ENCODE measurements around the gene MAMSTR. TPM values are rescaled to one million over a fixed set of nuclear protein-coding genes. Genes with fewer than 3 reads are reported as not detected.

MAMSTR gene
- total and polyA plus RNA-seq, 2 donors (not counting 1 experiment from before 2014, with no cell fraction given) = 0.60 to 1.6 TPM

DNA sequence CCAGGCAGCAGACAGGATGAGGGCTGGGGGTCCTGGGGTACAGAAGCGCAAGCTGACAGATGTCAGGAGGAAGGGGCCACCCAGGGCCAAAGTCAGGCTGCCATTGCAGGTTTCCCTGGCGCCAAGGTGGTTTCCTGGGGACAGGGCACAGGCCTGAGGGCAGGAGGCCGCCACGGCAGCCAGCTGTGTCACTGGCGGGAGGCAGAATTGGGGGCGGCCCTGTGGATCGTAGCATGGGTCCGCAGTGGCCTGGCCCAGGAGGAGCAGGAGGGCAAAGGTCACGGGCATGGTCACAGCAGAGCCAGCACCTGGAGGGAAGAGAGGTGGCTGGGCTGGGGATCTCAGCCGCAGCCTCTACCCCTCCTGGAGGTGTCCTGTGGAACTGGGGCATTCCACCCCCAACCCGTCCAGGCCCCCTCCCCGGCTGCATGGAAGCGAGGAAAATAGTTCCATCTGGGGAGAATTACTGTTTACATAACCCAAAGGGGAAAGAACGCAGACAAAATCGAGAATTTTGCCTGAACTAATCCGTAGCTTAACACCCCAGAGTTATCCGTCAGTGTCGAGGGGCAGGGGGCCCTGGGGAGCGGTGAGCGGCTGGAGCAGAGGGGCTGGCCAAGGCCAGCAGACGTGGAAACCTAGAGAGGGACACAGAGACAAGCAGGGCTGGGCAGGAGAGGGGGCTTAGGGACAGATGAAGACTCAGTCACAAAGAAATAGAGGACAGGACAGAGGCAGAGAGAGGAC, 48.7 kb downstream of the MAMSTR start:
- Histone ChIP-seq H2AFZ (ENCODE audit: insufficient read depth, low read depth, low read length, poor library complexity, severe bottlenecking) (no peak overlapping the region), H3K4me2 (replicated peaks; ENCODE audit: low read depth, low read length, poor library complexity, severe bottlenecking) (no peak overlapping the region), H3K9ac (ENCODE audit: low read length) (no peak overlapping the region), H3K79me2 (ENCODE audit: control insufficient read depth, insufficient read depth, low read length) (no peaks in the 10 kb centered on the region), H3K27me3 (replicated peaks in 1 of 4; ENCODE audit: control extremely low read depth in 1 of 4, control insufficient read depth in 3 of 4, insufficient read depth in 4 of 4, low read length in 3 of 4) (no peaks in the 10 kb centered on the region), H3K4me3 (ENCODE audit: control extremely low read depth in 1 of 5, extremely low read depth in 1 of 5, insufficient read depth in 1 of 5, low read depth in 2 of 5, low read length in 4 of 5) (no peak overlapping the region), H3K9me3 (ENCODE audit: control extremely low read depth in 1 of 3, control insufficient read depth in 2 of 3, insufficient read depth in 1 of 3, low read length in 2 of 3) (peaks cover 0 to 6% (median 0%) of the 10 kb centered on the region in 3 donors), H3K36me3 (replicated peaks in 1 of 2; ENCODE audit: control extremely low read depth in 1 of 2, control insufficient read depth in 1 of 2, extremely low read depth in 1 of 2, insufficient read depth in 2 of 2, low read length in 1 of 2) (no peaks in the 10 kb centered on the region), H4K20me1 (ENCODE audit: control insufficient read depth, insufficient read depth, low read length, poor library complexity, severe bottlenecking) (no peaks in the 10 kb centered on the region), H3K4me1 (ENCODE audit: control insufficient read depth in 2 of 2, insufficient read depth in 2 of 2, low read length in 2 of 2) (peaks cover 4 to 10% of the 10 kb centered on the region in 2 donors), H3K27ac (ENCODE audit: low read length in 2 of 2) (no peak overlapping the region)
- Mint-ChIP-seq H3K27ac (no peak overlapping the region), H3K9me3 (ENCODE audit: insufficient read depth) (peaks cover 3% of the 10 kb centered on the region), H3K4me1 (peaks cover 6% of the 10 kb centered on the region), H3K27me3 (peaks cover 6% of the 10 kb centered on the region), H3K4me3 (no peak overlapping the region)
- TF ChIP-seq EZH2 (IDR thresholded peaks at IDR 0.05; ENCODE audit: borderline replicate concordance, insufficient read depth, low read depth, low read length, poor library complexity, severe bottlenecking) (no peak), CTCF (IDR thresholded peaks at IDR 0.05) (no peak)
- intact Hi-C loops (cut with micrococcal nuclease) = no loop called here
- 90% methylated on average over 18 of the region's 21 CpGs for WGBS (ENCODE audit: insufficient coverage)
- CTCF ChIA-PET = no interaction called here
- ATAC-seq (ENCODE audit: low read depth) = no peak
- POLR2A ChIA-PET = interaction anchor here (0.6 kb wide), 1 partner anchor 138 kb away, joined by 3 read pairs; no protein-coding TSS in a partner anchor
- no peak for DNase-seq

DNA sequence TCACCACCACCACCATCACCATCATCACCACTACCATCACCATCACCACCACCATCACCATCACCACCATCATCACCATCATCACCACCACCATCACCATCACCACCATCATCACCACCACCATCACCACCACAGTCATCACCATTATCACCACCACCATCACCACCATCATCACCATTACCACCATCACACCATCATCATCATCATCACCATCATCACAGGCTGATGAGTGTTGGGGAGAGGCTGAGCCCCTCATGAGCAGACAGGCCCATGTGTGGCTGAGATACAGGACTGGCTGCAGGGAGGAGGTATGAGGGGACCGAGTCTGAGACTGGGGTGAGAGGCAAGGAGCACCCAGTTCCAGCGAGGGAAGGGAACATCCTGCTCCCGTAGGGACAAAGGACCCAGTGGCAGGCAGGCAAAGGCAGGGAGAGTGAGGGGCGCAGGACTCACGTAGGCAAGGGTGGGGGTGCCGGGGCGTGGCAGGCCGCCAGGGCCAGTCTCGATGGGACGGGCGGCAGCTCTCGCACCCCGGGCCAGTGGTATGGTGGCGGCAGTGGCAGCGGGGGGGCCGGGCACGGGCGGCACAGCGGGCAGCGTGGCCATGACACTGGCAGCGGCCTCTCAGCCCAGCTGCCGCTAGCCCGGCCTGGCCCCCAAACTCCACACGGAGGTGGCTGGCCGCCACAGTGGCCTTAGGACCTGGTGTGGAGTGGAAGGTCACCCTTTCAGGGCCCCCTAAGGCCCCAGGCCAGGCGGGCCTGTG, 49.4 kb downstream of the MAMSTR start:
- Histone ChIP-seq H3K79me2 (ENCODE audit: control insufficient read depth, insufficient read depth, low read length) (no peaks in the 10 kb centered on the region), H3K9ac (ENCODE audit: low read length) (no peak overlapping the region), H3K27ac (ENCODE audit: low read length in 2 of 2) (no peak overlapping the region), H3K36me3 (replicated peaks in 1 of 2; ENCODE audit: control extremely low read depth in 1 of 2, control insufficient read depth in 1 of 2, extremely low read depth in 1 of 2, insufficient read depth in 2 of 2, low read length in 1 of 2) (no peaks in the 10 kb centered on the region), H3K9me3 (ENCODE audit: control extremely low read depth in 1 of 3, control insufficient read depth in 2 of 3, insufficient read depth in 1 of 3, low read length in 2 of 3) (peaks cover 0 to 6% (median 0%) of the 10 kb centered on the region in 3 donors), H2AFZ (ENCODE audit: insufficient read depth, low read depth, low read length, poor library complexity, severe bottlenecking) (no peak overlapping the region), H3K4me3 (ENCODE audit: control extremely low read depth in 1 of 5, extremely low read depth in 1 of 5, insufficient read depth in 1 of 5, low read depth in 2 of 5, low read length in 4 of 5) (no peak overlapping the region), H4K20me1 (ENCODE audit: control insufficient read depth, insufficient read depth, low read length, poor library complexity, severe bottlenecking) (no peaks in the 10 kb centered on the region), H3K4me2 (replicated peaks; ENCODE audit: low read depth, low read length, poor library complexity, severe bottlenecking) (no peak overlapping the region), H3K4me1 (ENCODE audit: control insufficient read depth in 2 of 2, insufficient read depth in 2 of 2, low read length in 2 of 2) (peaks cover 1 to 3% of the 10 kb centered on the region in 2 donors), H3K27me3 (replicated peaks in 1 of 4; ENCODE audit: control extremely low read depth in 1 of 4, control insufficient read depth in 3 of 4, insufficient read depth in 4 of 4, low read length in 3 of 4) (no peaks in the 10 kb centered on the region)
- no peak overlapping the region for H3K4me3 Mint-ChIP-seq
- 95% methylated on average over 26 of the region's 26 CpGs for WGBS (ENCODE audit: insufficient coverage)
- intact Hi-C loops (cut with micrococcal nuclease) = no loop called here
- H3K4me1 Mint-ChIP-seq = peaks cover 1% of the 10 kb centered on the region
- ChIA-PET POLR2A (no interaction called here), CTCF (no interaction called here)
- no peak for TF ChIP-seq CTCF (IDR thresholded peaks at IDR 0.05)
- no peak for TF ChIP-seq EZH2 (IDR thresholded peaks at IDR 0.05; ENCODE audit: borderline replicate concordance, insufficient read depth, low read depth, low read length, poor library complexity, severe bottlenecking)
- DNase-seq (no peak), ATAC-seq (ENCODE audit: low read depth) (no peak)
- H3K27me3 Mint-ChIP-seq = peaks cover 1% of the 10 kb centered on the region
- H3K9me3 Mint-ChIP-seq (ENCODE audit: insufficient read depth) = peaks cover 3% of the 10 kb centered on the region
- H3K27ac Mint-ChIP-seq = no peak overlapping the region

Measured in B cell (primary cell).